ENCODE results near the gene NCBP3. TPM values are rescaled to one million over a fixed set of nuclear protein-coding genes. Genes with fewer than 3 reads are reported as not detected.
A peak's percentile ranks its signal among the peaks of the same experiment; 100 is the strongest.

NCBP3 gene
- total RNA-seq, 4 donors from 2014 or later = 15.0 to 33.9 (median 21.9) TPM

- H3K4me1 ChIP-seq = no peaks in the 10 kb centered on the region
- DNase-seq (ENCODE audit: extremely low spot score) = no peak
- H3K36me3 ChIP-seq = no peaks in the 10 kb centered on the region
- no peaks in the 10 kb centered on the region for H3K9me3 ChIP-seq
- H3K4me3 ChIP-seq = no peak overlapping the region
- intact Hi-C loops (cut with DNase I) = no loop called here
- TF ChIP-seq EP300 (IDR thresholded peaks at IDR 0.05) = no peak
- no peaks in the 10 kb centered on the region for H3K27me3 ChIP-seq
- WGBS = 75% methylated on average over 10 of the region's 10 CpGs
- H3K27ac ChIP-seq (replicated peaks in 1 of 4) = no peak overlapping the region
Measured at GRCh38 chr17:3852561-3852960, 6.5 kb upstream of the NCBP3 start.

GRCh38 chr17:3851461-3852100 is 5.5 kb upstream of the NCBP3 start:
- 82% methylated on average over 24 of the region's 24 CpGs for WGBS
- DNase-seq (ENCODE audit: extremely low spot score) = no peak
- no peak overlapping the region for H3K4me3 ChIP-seq

GRCh38 chr17:3848229-3848835 is 2.3 kb upstream of the NCBP3 start:
- TF ChIP-seq POLR2AphosphoS5 (IDR thresholded peaks at IDR 0.05) = no peak
- no peak overlapping the region for H3K4me3 ChIP-seq
- H3K27me3 ChIP-seq = no peaks in the 10 kb centered on the region
- H3K9me3 ChIP-seq = no peaks in the 10 kb centered on the region
- peaks cover 17 to 25% (median 21%) of the 10 kb centered on the region in 4 donors for H3K4me1 ChIP-seq
- H3K27ac ChIP-seq (replicated peaks in 1 of 4) = no peak overlapping the region
- DNase-seq (ENCODE audit: extremely low spot score) = no peak
- WGBS = 75% methylated on average over 8 of the region's 9 CpGs
- intact Hi-C loops (cut with DNase I) = no loop called here
- H3K36me3 ChIP-seq = peaks cover 0 to 13% (median 2%) of the 10 kb centered on the region in 4 donors

More at GRCh38 chr17:3851461-3852100, 5.5 kb upstream of the NCBP3 start:
- H3K9me3 ChIP-seq = no peaks in the 10 kb centered on the region
- H3K4me1 ChIP-seq = peaks cover 0 to under 1% (median under 1%) of the 10 kb centered on the region in 4 donors
- TF ChIP-seq CTCF (IDR thresholded peaks at IDR 0.05) (no peak), EP300 (IDR thresholded peaks at IDR 0.05) (no peak), POLR2A (IDR thresholded peaks at IDR 0.05; ENCODE audit: low read depth) (no peak), POLR2AphosphoS5 (IDR thresholded peaks at IDR 0.05) (no peak)
- H3K27ac ChIP-seq (replicated peaks in 1 of 4) = no peak overlapping the region
- intact Hi-C loops (cut with DNase I) = no loop called here
- H3K27me3 ChIP-seq = no peaks in the 10 kb centered on the region
- H3K36me3 ChIP-seq = no peaks in the 10 kb centered on the region

- H3K4me1 ChIP-seq = peaks cover 19 to 25% (median 23%) of the 10 kb centered on the region in 4 donors
- no peak overlapping the region for H3K27ac ChIP-seq (replicated peaks in 1 of 4)
- H3K27me3 ChIP-seq = no peaks in the 10 kb centered on the region
- H3K9me3 ChIP-seq = no peaks in the 10 kb centered on the region
- 94% methylated on average over 9 of the region's 9 CpGs for WGBS
- intact Hi-C loops (cut with DNase I) = no loop called here
- TF ChIP-seq POLR2AphosphoS5 (IDR thresholded peaks at IDR 0.05) = no peak
- TF ChIP-seq CTCF (IDR thresholded peaks at IDR 0.05) = no peak
- TF ChIP-seq POLR2A (IDR thresholded peaks at IDR 0.05; ENCODE audit: low read depth) = no peak
- TF ChIP-seq EP300 (IDR thresholded peaks at IDR 0.05) = no peak
- no peak overlapping the region for H3K4me3 ChIP-seq
- H3K36me3 ChIP-seq = peaks cover under 1 to 23% (median 11%) of the 10 kb centered on the region in 4 donors
- no peak for DNase-seq (ENCODE audit: extremely low spot score)
Measured at GRCh38 chr17:3847165-3847670, 1.2 kb upstream of the NCBP3 start.

DNA sequence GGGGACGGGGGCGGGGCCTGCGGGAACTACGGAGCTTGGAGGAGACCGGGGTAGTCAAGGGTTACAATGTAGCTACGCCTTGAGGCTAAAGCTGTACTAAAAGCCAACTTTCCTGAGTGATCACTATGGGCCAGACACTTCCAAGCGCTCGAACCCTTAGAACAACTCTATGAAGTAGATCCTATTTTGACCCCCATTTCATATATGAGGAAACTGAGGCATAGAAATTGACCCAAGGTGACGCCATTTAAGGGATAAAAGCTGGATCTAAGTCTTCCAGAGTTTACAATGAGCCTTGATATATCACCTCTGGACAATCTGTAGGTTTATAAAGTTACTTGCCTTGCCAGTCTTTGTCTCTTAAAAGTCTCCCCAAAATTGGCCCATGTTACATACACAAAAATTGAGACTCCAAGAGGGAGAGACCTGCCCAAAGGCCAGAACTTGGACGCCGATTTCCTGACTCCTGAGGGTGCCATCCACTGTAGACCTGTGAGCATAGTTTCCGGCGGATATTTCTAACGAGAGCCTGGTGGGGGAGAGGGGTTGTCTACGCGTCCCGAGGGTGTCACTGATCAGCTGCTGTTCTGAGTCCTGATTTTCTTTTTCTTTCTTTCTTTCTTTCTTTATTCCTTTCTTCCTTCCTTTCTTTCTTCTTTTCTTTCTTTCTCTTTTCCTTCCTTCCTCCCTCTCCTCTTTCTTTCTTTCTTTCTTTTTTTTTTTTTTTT is 555 bp upstream of the NCBP3 start:
- H3K4me1 ChIP-seq = peaks cover 19 to 26% (median 24%) of the 10 kb centered on the region in 4 donors
- peak overlapping the region in 2 of 4 donors; percentile 89 to 95 for H3K27ac ChIP-seq (replicated peaks in 1 of 4)
- TF ChIP-seq EP300 (IDR thresholded peaks at IDR 0.05) (no peak), POLR2A (IDR thresholded peaks at IDR 0.05; ENCODE audit: low read depth) (no peak), CTCF (IDR thresholded peaks at IDR 0.05) (no peak), POLR2AphosphoS5 (IDR thresholded peaks at IDR 0.05) (no peak)
- H3K4me3 ChIP-seq = peak overlapping the region; percentile 80 to 94 (median 84)
- WGBS = 67% methylated on average over 12 of the region's 17 CpGs
- peaks cover 5 to 29% (median 16%) of the 10 kb centered on the region in 4 donors for H3K36me3 ChIP-seq
- H3K9me3 ChIP-seq = no peaks in the 10 kb centered on the region
- intact Hi-C loops (cut with DNase I) = no loop called here
- H3K27me3 ChIP-seq = no peaks in the 10 kb centered on the region
- DNase-seq (ENCODE audit: extremely low spot score) = no peak
